ENCODE measurements around the gene TMEM37.

DNA sequence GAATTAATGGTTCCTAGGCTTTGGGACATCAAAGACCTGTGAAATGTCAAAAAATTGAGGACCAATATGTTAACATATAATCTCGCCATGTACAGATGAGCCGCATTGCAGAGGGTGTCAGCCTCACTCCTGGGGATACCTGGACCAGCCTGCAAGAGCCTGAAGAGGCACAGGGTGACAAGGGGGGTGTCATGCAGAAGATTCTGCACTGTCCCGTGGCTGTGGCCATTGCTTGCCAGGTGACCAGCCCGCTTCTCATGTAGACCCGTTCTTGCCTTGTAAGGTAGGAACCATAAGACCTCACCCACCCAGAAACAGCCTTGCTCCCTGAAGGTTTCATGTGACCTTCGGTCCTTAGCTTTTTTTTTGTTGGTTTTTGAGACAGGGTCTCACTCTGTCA, 37.5 kb downstream of the TMEM37 start:
- no peak for TF ChIP-seq RAD21 (IDR thresholded peaks at IDR 0.05)
- TF ChIP-seq MAX (IDR thresholded peaks at IDR 0.05) = no peak
- no peak for TF ChIP-seq CTCF (IDR thresholded peaks at IDR 0.05; ENCODE audit: low read depth, low read length, missing input control)
- no peak for TF ChIP-seq GABPA (IDR thresholded peaks at IDR 0.05 in 1 of 2, conservative IDR thresholded peaks at IDR 0.05 in 1 of 2)
- no peak for TF ChIP-seq ZBTB33 (IDR thresholded peaks at IDR 0.05)

Measured in liver (tissue), 3 donors.